Stimulated activated CD8-positive, alpha-beta memory T cell treated with anti-CD3 and anti-CD28 coated beads, Interleukin-12 subunit alpha, Interleukin-12 subunit beta, amount 100 ng/mL, for 24 hours (primary cell): Measurements from ENCODE around the gene NUCKS1.
"Not testable (repeated sequence)": the region's sequence is repeated elsewhere in the genome, so short reads cannot be mapped to it uniquely, and the experiment has no call there.

Experiments used
- DNase-seq: peaks from one replicate; pipeline ENCODE4 v3.0.0-alpha.2; 2020; ENCODE audit errors: extremely low read depth

The NUCKS1 gene

GRCh38 chr1:205733438-205734175, 16.4 kb downstream of the NUCKS1 start:
- DNase-seq = no peak

- no peak for DNase-seq
Observed at GRCh38 chr1:205729945-205730610, 19.9 kb downstream of the NUCKS1 start.

GRCh38 chr1:205726619-205727125, 23.3 kb downstream of the NUCKS1 start:
- DNase-seq = no peak

GRCh38 chr1:205725514-205725913, 24.5 kb downstream of the NUCKS1 start:
- DNase-seq = no peak

GRCh38 chr1:205720740-205721139, 29.2 kb downstream of the NUCKS1 start:
- not testable (repeated sequence) for DNase-seq

DNA sequence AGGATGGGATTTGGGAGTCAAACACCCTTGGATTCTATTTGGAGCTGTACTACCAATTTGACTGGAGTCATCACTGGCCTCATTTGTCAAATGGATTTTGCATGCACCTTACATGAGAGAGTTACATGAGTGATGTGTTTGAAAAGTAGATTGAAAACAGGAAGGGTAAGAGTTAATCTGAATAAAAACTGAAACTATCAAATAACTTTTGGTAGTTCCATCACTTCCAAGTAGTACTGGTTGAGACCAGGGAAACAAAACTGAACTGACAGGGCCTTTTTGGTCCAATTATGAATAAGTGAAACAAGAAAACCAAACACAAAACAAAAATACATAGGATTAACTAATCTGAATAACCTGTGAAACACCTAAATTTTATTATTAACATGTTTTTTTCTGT, 30.2 kb downstream of the NUCKS1 start:
- DNase-seq = no peak

GRCh38 chr1:205719015-205719414, 31.0 kb downstream of the NUCKS1 start:
- no peak for DNase-seq

GRCh38 chr1:205716371-205717132, 33.4 kb downstream of the NUCKS1 start:
- DNase-seq = no peak

- no peak for DNase-seq
Observed at GRCh38 chr1:205715628-205716027, 34.4 kb downstream of the NUCKS1 start.

DNA sequence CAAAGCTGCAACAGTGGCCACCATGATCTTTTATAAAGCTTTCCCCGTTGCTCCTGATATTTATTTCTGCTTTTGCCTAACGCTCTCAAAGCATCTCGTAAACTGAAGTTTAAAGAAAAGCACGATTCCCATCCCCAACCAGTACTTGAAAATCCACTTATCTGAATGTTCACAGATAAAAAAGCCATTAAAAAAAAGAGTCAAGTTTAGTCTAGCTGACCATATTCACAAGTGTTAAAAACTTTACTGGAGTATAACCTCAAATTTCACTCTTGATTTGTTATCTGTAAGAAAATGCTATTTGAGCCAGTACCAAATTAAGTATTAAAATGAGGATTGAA, 35.1 kb downstream of the NUCKS1 start:
- DNase-seq = no peak

- DNase-seq = no peak
Observed at GRCh38 chr1:205714190-205714905, 35.6 kb downstream of the NUCKS1 start.

DNA sequence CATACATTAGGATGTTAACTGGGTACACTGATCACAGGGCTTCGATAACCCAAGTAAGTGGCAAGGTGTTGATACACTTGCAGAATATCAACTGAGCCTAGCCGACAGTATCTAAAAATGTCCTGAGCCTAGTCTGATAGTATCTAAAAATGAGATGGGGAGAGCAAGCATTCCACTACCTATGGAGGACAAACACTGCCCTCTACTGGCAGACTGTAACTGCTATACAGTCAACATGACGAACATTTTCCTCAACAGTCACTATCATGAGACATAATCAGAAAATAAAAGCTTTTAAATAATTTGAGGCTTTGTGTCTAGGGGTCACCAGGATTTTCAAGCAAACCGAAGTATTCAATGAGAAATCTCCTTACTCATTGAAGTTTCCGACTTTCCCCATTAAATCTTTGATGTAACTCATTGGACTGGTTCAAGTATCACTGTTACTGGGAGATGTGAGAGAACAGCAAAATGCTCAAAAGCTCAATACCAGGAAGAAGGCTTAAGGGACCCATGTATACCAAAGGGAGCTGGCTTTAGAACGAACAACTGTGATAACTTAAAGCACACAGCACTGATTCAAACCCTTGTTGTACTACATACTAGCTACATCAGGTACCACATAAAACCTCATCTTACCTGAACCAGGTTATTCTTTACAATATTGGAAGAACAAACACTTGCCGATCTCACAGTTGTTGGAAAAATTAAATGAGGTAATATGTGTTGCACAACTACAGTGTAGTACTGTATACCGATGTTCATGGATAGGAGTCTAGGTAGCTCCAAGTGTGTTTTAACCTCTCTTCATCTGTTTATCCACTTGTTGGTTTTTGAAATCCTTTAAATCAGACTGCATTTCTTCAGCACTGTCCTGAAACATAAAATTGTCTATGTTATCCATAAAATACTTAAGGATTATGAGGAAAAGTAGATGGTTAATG, 38.6 kb downstream of the NUCKS1 start:
- DNase-seq = peak; percentile 26

DNA sequence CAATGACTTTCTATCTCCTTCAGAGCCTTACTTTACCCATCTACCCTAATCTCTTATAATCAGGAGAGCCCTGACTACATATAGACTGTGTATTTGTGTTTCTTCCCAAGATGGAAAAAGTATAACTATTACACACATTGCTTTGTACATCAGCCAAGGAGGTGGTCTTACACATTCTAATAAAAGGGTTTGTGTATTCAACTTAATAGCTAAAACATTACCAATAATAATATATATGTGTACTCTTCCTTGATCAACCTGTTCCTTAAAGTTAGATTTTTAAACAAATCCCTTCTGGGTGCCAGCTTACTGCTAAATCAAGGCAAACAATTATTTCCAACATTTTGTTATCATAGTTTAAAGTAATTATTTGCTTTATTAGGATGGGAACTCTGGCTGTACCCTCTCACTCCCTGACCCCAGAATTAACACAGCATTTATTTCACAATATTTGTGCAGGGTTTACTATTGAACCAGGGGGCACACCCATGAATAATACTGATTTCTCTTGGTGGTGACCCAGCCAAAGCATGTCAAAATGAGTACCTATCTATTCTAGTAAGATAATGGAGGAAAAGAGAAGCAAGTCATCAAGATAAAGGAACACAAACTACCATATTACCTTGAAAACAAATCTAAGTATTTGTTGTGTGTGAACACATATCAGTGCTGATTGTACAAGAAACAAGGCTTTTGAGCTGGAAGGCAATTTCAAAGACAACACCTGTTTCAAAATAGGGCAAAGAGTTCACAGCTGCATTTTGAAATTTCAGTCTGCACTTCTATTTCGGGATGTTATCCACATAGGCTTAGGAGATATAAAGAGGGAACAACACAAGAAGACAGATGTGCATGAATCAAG, 39.5 kb downstream of the NUCKS1 start:
- no peak for DNase-seq

GRCh38 chr1:205709640-205710039, 40.3 kb downstream of the NUCKS1 start:
- no peak for DNase-seq

DNA sequence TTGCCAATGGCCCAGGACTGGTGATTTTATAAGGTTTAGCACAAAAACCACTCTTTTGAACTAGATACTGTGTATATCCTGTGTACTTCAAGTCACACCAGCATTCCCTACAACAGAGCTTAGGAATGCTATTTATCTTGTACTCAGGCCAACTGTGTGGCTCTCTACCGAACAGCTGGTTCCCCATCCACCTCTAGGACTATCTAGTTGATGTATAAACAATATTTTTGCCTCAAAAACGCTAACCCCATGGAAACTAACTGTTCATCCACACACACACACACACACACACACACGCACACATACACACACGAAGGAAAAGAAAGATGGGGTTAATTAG, 41.0 kb downstream of the NUCKS1 start:
- no peak for DNase-seq

GRCh38 chr1:205706601-205707502, 43.1 kb downstream of the NUCKS1 start:
- no peak for DNase-seq

DNA sequence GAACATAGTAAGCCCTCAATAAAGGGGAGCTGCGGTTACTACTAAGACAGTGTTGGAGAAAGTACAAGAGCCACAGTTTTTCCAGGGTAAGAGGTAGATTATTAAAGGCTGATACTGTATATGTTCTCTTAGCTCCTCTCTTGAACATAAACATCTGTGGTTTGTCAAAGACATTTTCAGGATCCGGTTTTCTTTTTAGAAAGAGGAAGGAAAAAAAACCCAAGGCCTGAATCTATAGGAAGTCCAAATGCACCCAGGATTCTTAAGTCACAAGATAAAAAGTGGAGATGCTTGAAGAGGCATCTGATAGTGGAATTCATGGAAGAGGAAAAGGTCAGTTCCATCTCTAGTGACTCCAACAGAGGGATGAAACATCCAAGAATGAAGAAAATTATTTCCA, 45.1 kb downstream of the NUCKS1 start:
- no peak for DNase-seq

GRCh38 chr1:205703072-205703471, 46.9 kb downstream of the NUCKS1 start:
- DNase-seq = no peak

GRCh38 chr1:205701891-205702290, 48.1 kb downstream of the NUCKS1 start:
- DNase-seq = no peak
